Measurements from ENCODE around the gene KCTD11.

Gene KCTD11

DNA sequence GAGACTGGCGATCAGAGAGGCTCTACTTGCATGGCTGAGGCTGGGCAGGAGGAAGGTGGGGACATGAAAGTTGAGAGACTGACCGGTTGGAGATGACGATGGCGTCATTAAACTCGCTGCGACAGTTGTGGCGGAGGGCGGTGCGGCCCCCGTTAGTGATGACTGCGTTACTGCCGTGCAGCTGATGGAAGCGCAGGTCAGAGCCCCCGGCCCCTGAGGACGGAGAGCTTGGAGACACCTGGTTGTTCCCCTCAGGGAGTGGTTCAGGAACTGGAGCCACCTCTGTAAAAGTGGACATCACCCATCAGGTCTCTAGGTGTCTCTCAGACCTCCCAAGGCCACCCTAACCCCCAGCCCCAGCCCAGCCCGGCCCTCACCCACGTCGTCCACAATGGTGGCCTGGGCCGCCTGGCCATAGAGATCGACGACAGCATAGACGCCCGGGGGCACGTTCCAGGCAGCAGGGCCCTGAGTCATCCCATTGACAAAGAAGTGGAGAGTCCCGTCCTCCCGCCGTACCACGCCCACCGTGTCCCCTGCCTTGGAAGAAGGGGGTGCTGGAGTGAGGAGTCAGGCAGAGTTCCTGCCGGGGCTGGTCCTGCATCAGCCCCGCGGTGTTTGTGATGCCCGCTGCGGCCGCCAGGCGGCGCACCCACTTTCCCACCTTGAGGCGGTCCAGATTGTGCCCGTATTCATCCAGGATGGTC lies 28.1 kb upstream of the KCTD11 start:
- Histone ChIP-seq H3K4ac (ENCODE audit: low read length) (no peak overlapping the region), H3K36me3 (replicated peaks in 1 of 2; ENCODE audit: control insufficient read depth in 2 of 2, insufficient read depth in 2 of 2, low read length in 2 of 2) (peaks cover 59 to 76% of the 10 kb centered on the region in 2 donors)

DNA sequence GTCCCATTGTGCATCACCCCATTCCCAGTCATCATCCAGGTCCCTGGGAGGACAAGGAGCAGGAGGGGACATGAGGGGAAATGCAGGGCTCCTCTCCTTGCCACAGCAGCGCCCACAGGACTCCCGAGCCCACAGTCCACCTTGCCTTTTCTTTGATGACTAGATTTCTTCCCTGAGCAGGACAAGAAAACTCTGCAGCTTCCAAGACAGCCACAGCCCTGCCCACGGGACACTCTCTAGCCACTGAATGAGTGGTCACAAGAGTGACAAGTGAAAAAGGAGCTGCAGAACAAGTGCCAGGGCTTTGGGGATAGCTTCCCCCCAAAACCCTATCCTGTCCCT lies 27.6 kb upstream of the KCTD11 start:
- H3K4me1 ChIP-seq (ENCODE audit: control insufficient read depth in 2 of 2, insufficient read depth in 1 of 2, low read depth in 1 of 2, low read length in 2 of 2): peaks cover 7 to 8% of the 10 kb centered on the region in 2 donors
- no peak overlapping the region for H3K9ac ChIP-seq (ENCODE audit: low read depth, low read length, poor library complexity)
- H2AK5ac ChIP-seq (ENCODE audit: low read depth, low read length): peak overlapping the region; percentile 58
- no peak overlapping the region for H3K4ac ChIP-seq (ENCODE audit: low read length)
- peaks cover 18% of the 10 kb centered on the region for H3K79me1 ChIP-seq (ENCODE audit: low read depth, low read length)
- H2BK5ac ChIP-seq (ENCODE audit: low read length): no peak overlapping the region
- no peak overlapping the region for H2BK120ac ChIP-seq (ENCODE audit: low read depth, low read length)
- H3K27ac ChIP-seq (replicated peaks; ENCODE audit: low read length): no peak overlapping the region
- no peaks in the 10 kb centered on the region for H3K27me3 ChIP-seq (ENCODE audit: control insufficient read depth in 3 of 3, insufficient read depth in 3 of 3, low read depth in 1 of 3, low read length in 3 of 3)
- H3K14ac ChIP-seq (ENCODE audit: low read length): no peak overlapping the region
- DNase-seq (ENCODE audit: low spot score): no peak
- no peak overlapping the region for H3K23ac ChIP-seq (ENCODE audit: low read depth, low read length, poor library complexity)
- no peak overlapping the region for H2BK12ac ChIP-seq (ENCODE audit: low read length)
- peak overlapping the region in 1 of 2 donors; percentile 16 for H3K4me3 ChIP-seq (ENCODE audit: low read length in 2 of 2)
- no peak overlapping the region for H4K8ac ChIP-seq (ENCODE audit: low read depth, low read length)
- no peak overlapping the region for H2AFZ ChIP-seq (ENCODE audit: low read length)
- H2BK15ac ChIP-seq (ENCODE audit: low read length): no peak overlapping the region
- H3K36me3 ChIP-seq (replicated peaks in 1 of 2; ENCODE audit: control insufficient read depth in 2 of 2, insufficient read depth in 2 of 2, low read length in 2 of 2): peaks cover 57 to 74% of the 10 kb centered on the region in 2 donors
- H3K9me3 ChIP-seq (replicated peaks in 1 of 2; ENCODE audit: control insufficient read depth in 2 of 2, insufficient read depth in 1 of 2, low read depth in 1 of 2, low read length in 2 of 2): no peaks in the 10 kb centered on the region
- no CpG with 5 or more reads among the region's 3 CpGs for WGBS, 2 donors (ENCODE audit: extremely low coverage in 2 of 2, insufficient read length in 2 of 2, insufficient replicate concordance in 1 of 2)
- no peak overlapping the region for H3K18ac ChIP-seq (ENCODE audit: low read length)
- no peak overlapping the region for H4K91ac ChIP-seq (ENCODE audit: low read depth, low read length, poor library complexity)
- no peak overlapping the region for H3K4me2 ChIP-seq (ENCODE audit: insufficient read depth, low read length, poor library complexity, severe bottlenecking)

More for the DNA sequence above, 28.1 kb upstream of the KCTD11 start:
- H2BK15ac ChIP-seq (ENCODE audit: low read length): no peak overlapping the region
- no peak overlapping the region for H4K8ac ChIP-seq (ENCODE audit: low read depth, low read length)
- no peak overlapping the region for H3K4me3 ChIP-seq (ENCODE audit: low read length in 2 of 2)
- peak overlapping the region; percentile 15 for H3K18ac ChIP-seq (ENCODE audit: low read length)
- DNase-seq (ENCODE audit: low spot score): no peak
- H3K4me1 ChIP-seq (ENCODE audit: control insufficient read depth in 2 of 2, insufficient read depth in 1 of 2, low read depth in 1 of 2, low read length in 2 of 2): peaks cover 7 to 8% of the 10 kb centered on the region in 2 donors
- H2BK120ac ChIP-seq (ENCODE audit: low read depth, low read length): no peak overlapping the region
- H2BK5ac ChIP-seq (ENCODE audit: low read length): no peak overlapping the region
- peak overlapping the region; percentile 39 for H3K9ac ChIP-seq (ENCODE audit: low read depth, low read length, poor library complexity)
- peaks cover 18% of the 10 kb centered on the region for H3K79me1 ChIP-seq (ENCODE audit: low read depth, low read length)
- H3K27me3 ChIP-seq (ENCODE audit: control insufficient read depth in 3 of 3, insufficient read depth in 3 of 3, low read depth in 1 of 3, low read length in 3 of 3): no peaks in the 10 kb centered on the region
- H2BK12ac ChIP-seq (ENCODE audit: low read length): no peak overlapping the region
- H2AK5ac ChIP-seq (ENCODE audit: low read depth, low read length): peak overlapping the region; percentile 30
- WGBS, 2 donors (ENCODE audit: extremely low coverage in 2 of 2, insufficient read length in 2 of 2, insufficient replicate concordance in 1 of 2): no CpG with 5 or more reads among the region's 39 CpGs
- no peak overlapping the region for H2AFZ ChIP-seq (ENCODE audit: low read length)
- H4K91ac ChIP-seq (ENCODE audit: low read depth, low read length, poor library complexity): no peak overlapping the region
- H3K27ac ChIP-seq (replicated peaks; ENCODE audit: low read length): no peak overlapping the region
- H3K14ac ChIP-seq (ENCODE audit: low read length): no peak overlapping the region
- no peaks in the 10 kb centered on the region for H3K9me3 ChIP-seq (replicated peaks in 1 of 2; ENCODE audit: control insufficient read depth in 2 of 2, insufficient read depth in 1 of 2, low read depth in 1 of 2, low read length in 2 of 2)
- H3K4me2 ChIP-seq (ENCODE audit: insufficient read depth, low read length, poor library complexity, severe bottlenecking): peak overlapping the region; percentile 3
- H3K23ac ChIP-seq (ENCODE audit: low read depth, low read length, poor library complexity): peak overlapping the region; percentile 46

DNA sequence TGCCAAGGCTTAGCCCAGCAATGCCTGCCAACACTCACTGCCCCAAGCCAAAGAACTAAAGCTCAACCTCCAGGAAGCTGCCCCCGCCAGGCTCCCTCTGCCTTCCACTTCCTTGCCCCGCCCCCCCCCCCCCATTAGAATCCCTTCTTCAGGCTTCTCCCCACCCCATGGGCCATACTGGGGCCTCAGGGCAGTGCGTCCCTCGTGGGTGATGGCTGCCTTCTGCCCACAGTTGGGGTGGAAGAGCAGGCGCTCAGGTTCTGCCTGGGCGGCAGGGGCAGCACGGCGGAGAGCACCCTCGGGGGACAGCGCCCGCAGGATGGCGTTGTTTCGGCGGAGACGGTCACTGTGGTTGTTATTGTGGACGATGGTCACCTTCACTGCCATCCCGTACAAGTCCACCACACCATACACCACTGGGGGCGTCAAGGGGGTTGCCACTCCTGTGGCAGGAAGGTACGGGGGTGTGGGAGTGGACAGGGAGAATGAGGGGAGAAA lies 26.9 kb upstream of the KCTD11 start:
- H2BK15ac ChIP-seq (ENCODE audit: low read length): no peak overlapping the region

DNA sequence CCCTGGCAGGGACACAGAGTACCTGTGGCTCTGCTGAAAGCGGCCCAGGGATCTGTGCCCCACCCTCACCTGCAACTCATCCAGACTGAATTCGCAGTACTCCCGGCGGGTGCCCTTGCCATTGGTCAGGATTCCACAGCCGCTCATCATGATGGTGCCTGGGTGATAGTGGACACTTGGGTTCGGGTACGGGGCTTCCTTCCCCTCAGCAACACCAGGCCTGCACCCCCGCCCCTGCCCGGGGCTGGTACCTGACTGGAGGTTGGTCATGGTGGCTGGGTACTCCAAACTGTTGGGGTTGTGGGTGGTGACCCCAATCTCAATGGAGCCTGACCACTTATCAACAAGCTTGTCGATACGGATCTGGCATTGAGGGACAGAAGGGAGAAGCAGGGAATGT lies 25.8 kb upstream of the KCTD11 start:
- WGBS, 2 donors (ENCODE audit: extremely low coverage in 2 of 2, insufficient read length in 2 of 2, insufficient replicate concordance in 1 of 2): no CpG with 5 or more reads among the region's 11 CpGs
- Histone ChIP-seq H2BK120ac (ENCODE audit: low read depth, low read length) (no peak overlapping the region), H3K23ac (ENCODE audit: low read depth, low read length, poor library complexity) (no peak overlapping the region), H3K36me3 (replicated peaks in 1 of 2; ENCODE audit: control insufficient read depth in 2 of 2, insufficient read depth in 2 of 2, low read length in 2 of 2) (peaks cover 47 to 60% of the 10 kb centered on the region in 2 donors), H3K27me3 (ENCODE audit: control insufficient read depth in 3 of 3, insufficient read depth in 3 of 3, low read depth in 1 of 3, low read length in 3 of 3) (no peaks in the 10 kb centered on the region), H2AK5ac (ENCODE audit: low read depth, low read length) (no peak overlapping the region), H3K14ac (ENCODE audit: low read length) (no peak overlapping the region), H3K4ac (ENCODE audit: low read length) (no peak overlapping the region), H3K9ac (ENCODE audit: low read depth, low read length, poor library complexity) (no peak overlapping the region), H2BK15ac (ENCODE audit: low read length) (no peak overlapping the region), H2AFZ (ENCODE audit: low read length) (no peak overlapping the region), H2BK5ac (ENCODE audit: low read length) (no peak overlapping the region), H3K18ac (ENCODE audit: low read length) (no peak overlapping the region), H3K27ac (replicated peaks; ENCODE audit: low read length) (no peak overlapping the region), H3K9me3 (replicated peaks in 1 of 2; ENCODE audit: control insufficient read depth in 2 of 2, insufficient read depth in 1 of 2, low read depth in 1 of 2, low read length in 2 of 2) (no peaks in the 10 kb centered on the region), H3K4me1 (ENCODE audit: control insufficient read depth in 2 of 2, insufficient read depth in 1 of 2, low read depth in 1 of 2, low read length in 2 of 2) (peaks cover 13 to 15% of the 10 kb centered on the region in 2 donors), H4K8ac (ENCODE audit: low read depth, low read length) (no peak overlapping the region), H4K91ac (ENCODE audit: low read depth, low read length, poor library complexity) (no peak overlapping the region), H3K79me1 (ENCODE audit: low read depth, low read length) (peaks cover 18% of the 10 kb centered on the region), H2BK12ac (ENCODE audit: low read length) (no peak overlapping the region), H3K4me3 (ENCODE audit: low read length in 2 of 2) (no peak overlapping the region), H3K4me2 (ENCODE audit: insufficient read depth, low read length, poor library complexity, severe bottlenecking) (no peak overlapping the region)
- DNase-seq (ENCODE audit: low spot score): no peak

More for the DNA sequence above, 26.9 kb upstream of the KCTD11 start:
- Histone ChIP-seq H2BK120ac (ENCODE audit: low read depth, low read length) (no peak overlapping the region), H3K9me3 (replicated peaks in 1 of 2; ENCODE audit: control insufficient read depth in 2 of 2, insufficient read depth in 1 of 2, low read depth in 1 of 2, low read length in 2 of 2) (no peaks in the 10 kb centered on the region), H3K4ac (ENCODE audit: low read length) (no peak overlapping the region), H4K8ac (ENCODE audit: low read depth, low read length) (no peak overlapping the region), H3K14ac (ENCODE audit: low read length) (no peak overlapping the region), H2AK5ac (ENCODE audit: low read depth, low read length) (no peak overlapping the region), H2BK12ac (ENCODE audit: low read length) (no peak overlapping the region), H2BK5ac (ENCODE audit: low read length) (no peak overlapping the region), H4K91ac (ENCODE audit: low read depth, low read length, poor library complexity) (no peak overlapping the region), H3K79me1 (ENCODE audit: low read depth, low read length) (peaks cover 18% of the 10 kb centered on the region), H3K9ac (ENCODE audit: low read depth, low read length, poor library complexity) (peak overlapping the region; percentile 15), H3K27ac (replicated peaks; ENCODE audit: low read length) (no peak overlapping the region), H3K4me1 (ENCODE audit: control insufficient read depth in 2 of 2, insufficient read depth in 1 of 2, low read depth in 1 of 2, low read length in 2 of 2) (peaks cover 7 to 8% of the 10 kb centered on the region in 2 donors), H3K4me2 (ENCODE audit: insufficient read depth, low read length, poor library complexity, severe bottlenecking) (no peak overlapping the region), H3K4me3 (ENCODE audit: low read length in 2 of 2) (peak overlapping the region in 1 of 2 donors; percentile 16), H3K18ac (ENCODE audit: low read length) (no peak overlapping the region), H3K27me3 (ENCODE audit: control insufficient read depth in 3 of 3, insufficient read depth in 3 of 3, low read depth in 1 of 3, low read length in 3 of 3) (no peaks in the 10 kb centered on the region), H3K36me3 (replicated peaks in 1 of 2; ENCODE audit: control insufficient read depth in 2 of 2, insufficient read depth in 2 of 2, low read length in 2 of 2) (peaks cover 57 to 71% of the 10 kb centered on the region in 2 donors), H3K23ac (ENCODE audit: low read depth, low read length, poor library complexity) (no peak overlapping the region), H2AFZ (ENCODE audit: low read length) (no peak overlapping the region)
- no CpG with 5 or more reads among the region's 19 CpGs for WGBS, 2 donors (ENCODE audit: extremely low coverage in 2 of 2, insufficient read length in 2 of 2, insufficient replicate concordance in 1 of 2)
- DNase-seq (ENCODE audit: low spot score): no peak
